Measurements from ENCODE around the gene DSC1. TPM values are rescaled to one million over a fixed set of nuclear protein-coding genes. Genes with fewer than 3 reads are reported as not detected.
"Not testable (repeated sequence)": the region's sequence is repeated elsewhere in the genome, so short reads cannot be mapped to it uniquely, and the experiment has no call there.

Gene DSC1
- total RNA-seq, 1 donor from 2014 or later: not detected

DNA sequence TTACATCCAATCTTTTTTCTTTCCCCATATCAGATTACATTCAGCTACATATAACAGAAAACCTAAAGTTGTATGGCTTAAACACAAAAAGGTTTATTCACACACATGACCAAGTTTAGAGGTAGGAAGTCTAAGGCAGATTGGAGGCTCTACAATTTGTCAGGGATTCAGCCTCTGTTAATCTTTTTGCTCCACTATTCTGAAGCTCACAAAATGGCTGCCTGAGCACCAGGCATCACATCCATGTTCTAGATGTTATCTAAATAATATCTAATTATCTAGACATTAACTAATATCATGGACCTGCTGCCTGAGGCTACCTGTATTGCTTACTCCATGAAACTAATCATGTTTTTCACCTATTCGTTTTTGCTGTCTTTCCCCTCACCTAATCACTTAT, 36.8 kb downstream of the DSC1 start:
- H3K4me3 ChIP-seq: no peak overlapping the region
- H3K4me1 ChIP-seq: no peaks in the 10 kb centered on the region
- H3K4me2 ChIP-seq: no peak overlapping the region
- DNase-seq (ENCODE audit: low spot score): no peak
- H3F3A ChIP-seq (ENCODE audit: low read depth): no peaks in the 10 kb centered on the region
- H3K27me3 ChIP-seq: no peaks in the 10 kb centered on the region
- no peak overlapping the region for H3K9ac ChIP-seq
- TF ChIP-seq, protein P1, sequence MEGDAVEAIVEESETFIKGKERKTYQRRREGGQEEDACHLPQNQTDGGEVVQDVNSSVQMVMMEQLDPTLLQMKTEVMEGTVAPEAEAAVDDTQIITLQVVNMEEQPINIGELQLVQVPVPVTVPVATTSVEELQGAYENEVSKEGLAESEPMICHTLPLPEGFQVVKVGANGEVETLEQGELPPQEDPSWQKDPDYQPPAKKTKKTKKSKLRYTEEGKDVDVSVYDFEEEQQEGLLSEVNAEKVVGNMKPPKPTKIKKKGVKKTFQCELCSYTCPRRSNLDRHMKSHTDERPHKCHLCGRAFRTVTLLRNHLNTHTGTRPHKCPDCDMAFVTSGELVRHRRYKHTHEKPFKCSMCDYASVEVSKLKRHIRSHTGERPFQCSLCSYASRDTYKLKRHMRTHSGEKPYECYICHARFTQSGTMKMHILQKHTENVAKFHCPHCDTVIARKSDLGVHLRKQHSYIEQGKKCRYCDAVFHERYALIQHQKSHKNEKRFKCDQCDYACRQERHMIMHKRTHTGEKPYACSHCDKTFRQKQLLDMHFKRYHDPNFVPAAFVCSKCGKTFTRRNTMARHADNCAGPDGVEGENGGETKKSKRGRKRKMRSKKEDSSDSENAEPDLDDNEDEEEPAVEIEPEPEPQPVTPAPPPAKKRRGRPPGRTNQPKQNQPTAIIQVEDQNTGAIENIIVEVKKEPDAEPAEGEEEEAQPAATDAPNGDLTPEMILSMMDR (IDR thresholded peaks at IDR 0.05): no peak
- TF ChIP-seq EZH2phosphoT487 (IDR thresholded peaks at IDR 0.05) (no peak), EZH2 (IDR thresholded peaks at IDR 0.05) (no peak)
- Mint-ChIP-seq H3K4me1 (no peaks in the 10 kb centered on the region), H3K4me3 (no peak overlapping the region), H3K36me3 (no peaks in the 10 kb centered on the region), H3K27ac (no peak overlapping the region), H3K9me3 (no peaks in the 10 kb centered on the region), H3K27me3 (ENCODE audit: insufficient read depth, low read depth) (no peaks in the 10 kb centered on the region)
- H3K36me3 ChIP-seq: no peaks in the 10 kb centered on the region
- H3K79me2 ChIP-seq (ENCODE audit: low read depth): no peaks in the 10 kb centered on the region
- no peak overlapping the region for H3K27ac ChIP-seq
- H3K9me3 ChIP-seq (ENCODE audit: low read depth): no peaks in the 10 kb centered on the region
- no peaks in the 10 kb centered on the region for H4K20me1 ChIP-seq (ENCODE audit: low read depth)
- no peak overlapping the region for H2AFZ ChIP-seq (replicated peaks)

DNA sequence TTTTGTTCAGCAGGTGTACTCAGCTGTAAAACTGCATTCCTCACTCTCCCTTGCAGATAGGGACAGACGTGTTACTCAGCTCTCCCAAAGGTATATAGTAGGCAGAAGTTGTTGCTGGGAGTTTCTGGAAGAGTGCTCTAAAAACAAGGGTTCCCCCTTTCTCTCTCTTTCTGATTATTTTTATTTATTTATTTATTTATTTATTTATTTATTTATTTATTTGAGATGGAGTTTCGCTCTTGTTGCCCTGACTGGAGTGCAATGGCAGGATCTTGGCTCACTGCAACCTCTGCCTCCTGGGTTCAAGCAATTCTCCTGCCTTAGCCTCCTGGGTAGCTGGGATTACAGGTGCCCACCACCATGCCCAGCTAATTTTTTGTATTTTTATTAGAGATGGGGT, 39.5 kb downstream of the DSC1 start:
- not testable (repeated sequence) for H3K9me3 ChIP-seq (ENCODE audit: low read depth); DNase-seq (ENCODE audit: low spot score); H3K9ac ChIP-seq; H3F3A ChIP-seq (ENCODE audit: low read depth); H3K27me3 ChIP-seq; H3K27me3 Mint-ChIP-seq (ENCODE audit: insufficient read depth, low read depth); H3K4me1 Mint-ChIP-seq; H3K27ac ChIP-seq; H4K20me1 ChIP-seq (ENCODE audit: low read depth); H3K4me1 ChIP-seq; H3K79me2 ChIP-seq (ENCODE audit: low read depth); H3K36me3 Mint-ChIP-seq; H3K36me3 ChIP-seq; H3K4me3 Mint-ChIP-seq; H3K4me3 ChIP-seq; H3K27ac Mint-ChIP-seq; H2AFZ ChIP-seq (replicated peaks); H3K4me2 ChIP-seq; H3K9me3 Mint-ChIP-seq

DNA sequence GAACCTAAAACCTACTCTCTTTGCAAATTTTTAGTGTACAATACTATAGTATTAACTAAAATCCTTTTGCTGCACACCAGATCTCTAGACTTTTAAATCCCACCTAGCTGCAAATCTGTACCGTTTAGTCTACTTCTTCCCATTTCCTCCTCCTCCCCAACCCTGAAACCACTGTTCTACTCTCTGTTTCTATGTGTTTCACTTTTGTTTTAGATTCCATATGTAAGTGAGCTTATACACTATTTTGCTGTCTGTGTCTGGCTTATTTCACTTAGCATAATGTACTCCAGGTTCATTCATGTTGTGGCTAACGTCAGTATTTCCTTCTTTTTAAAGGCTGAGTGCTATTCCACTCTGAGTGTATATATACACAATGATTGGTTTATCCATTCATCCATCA, 42.1 kb downstream of the DSC1 start:
- no peaks in the 10 kb centered on the region for H4K20me1 ChIP-seq (ENCODE audit: low read depth)
- H3K4me3 Mint-ChIP-seq: no peak overlapping the region
- no peaks in the 10 kb centered on the region for H3K36me3 Mint-ChIP-seq
- no peak overlapping the region for H2AFZ ChIP-seq (replicated peaks)
- no peak overlapping the region for H3K4me2 ChIP-seq
- H3K4me1 ChIP-seq: no peaks in the 10 kb centered on the region
- H3K4me3 ChIP-seq: no peak overlapping the region
- H3K9me3 ChIP-seq (ENCODE audit: low read depth): no peaks in the 10 kb centered on the region
- no peaks in the 10 kb centered on the region for H3K36me3 ChIP-seq
- H3K9ac ChIP-seq: no peak overlapping the region
- H3K27ac ChIP-seq: no peak overlapping the region
- TF ChIP-seq EZH2phosphoT487 (IDR thresholded peaks at IDR 0.05) (no peak), EZH2 (IDR thresholded peaks at IDR 0.05) (no peak)
- TF ChIP-seq, protein P1 (IDR thresholded peaks at IDR 0.05): no peak
- no peaks in the 10 kb centered on the region for H3K27me3 ChIP-seq
- H3K4me1 Mint-ChIP-seq: no peaks in the 10 kb centered on the region
- H3K79me2 ChIP-seq (ENCODE audit: low read depth): no peaks in the 10 kb centered on the region
- no peaks in the 10 kb centered on the region for H3K9me3 Mint-ChIP-seq
- DNase-seq (ENCODE audit: low spot score): no peak
- H3F3A ChIP-seq (ENCODE audit: low read depth): no peaks in the 10 kb centered on the region
- H3K27me3 Mint-ChIP-seq (ENCODE audit: insufficient read depth, low read depth): peaks cover 2% of the 10 kb centered on the region
- no peak overlapping the region for H3K27ac Mint-ChIP-seq

DNA sequence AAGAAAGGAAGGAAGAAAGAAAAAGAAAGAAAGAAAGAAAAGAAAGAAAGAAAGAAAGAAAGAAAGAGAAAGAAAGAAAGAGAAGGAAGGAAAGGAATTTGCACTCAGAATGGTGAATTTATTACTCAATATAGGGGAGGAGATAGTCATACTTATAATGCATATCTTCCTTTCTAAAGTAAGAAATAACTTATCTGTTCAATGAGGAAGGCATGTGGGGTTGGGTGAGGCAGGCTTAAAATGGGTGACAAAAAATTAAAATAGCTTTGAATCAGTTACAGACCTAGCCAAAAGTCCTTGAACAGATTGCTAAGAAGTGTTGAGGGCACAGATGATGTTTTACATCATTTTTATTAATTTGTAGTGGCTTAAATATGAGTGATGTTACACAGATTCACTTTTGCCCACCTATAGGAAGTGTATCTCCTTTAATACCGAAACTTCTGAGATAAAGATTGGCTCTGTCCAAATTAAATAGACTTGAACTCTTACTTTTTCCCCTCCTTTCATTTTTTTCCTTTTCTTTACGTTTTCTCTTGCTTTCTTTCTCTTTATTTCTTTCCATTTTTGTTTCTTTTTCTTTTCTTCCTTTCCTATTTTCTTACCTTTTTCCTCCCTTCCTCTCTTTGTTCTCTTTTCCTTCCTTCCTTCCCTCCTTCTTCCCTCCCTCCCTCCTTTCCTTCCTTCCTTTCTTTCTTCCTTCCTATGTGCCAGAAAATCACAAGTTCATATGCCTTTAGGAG, 45.6 kb downstream of the DSC1 start:
- no peak overlapping the region for H3K4me2 ChIP-seq
- H3K27me3 ChIP-seq: no peaks in the 10 kb centered on the region
- H3K79me2 ChIP-seq (ENCODE audit: low read depth): no peaks in the 10 kb centered on the region
- H3K36me3 ChIP-seq: no peaks in the 10 kb centered on the region
- Mint-ChIP-seq H3K4me1 (no peaks in the 10 kb centered on the region), H3K27ac (no peak overlapping the region), H3K9me3 (no peaks in the 10 kb centered on the region), H3K27me3 (ENCODE audit: insufficient read depth, low read depth) (peaks cover 2% of the 10 kb centered on the region), H3K4me3 (no peak overlapping the region), H3K36me3 (no peaks in the 10 kb centered on the region)
- TF ChIP-seq, protein P1 (IDR thresholded peaks at IDR 0.05): no peak
- TF ChIP-seq EZH2 (IDR thresholded peaks at IDR 0.05) (no peak), EZH2phosphoT487 (IDR thresholded peaks at IDR 0.05) (no peak)
- no peaks in the 10 kb centered on the region for H3F3A ChIP-seq (ENCODE audit: low read depth)
- H3K27ac ChIP-seq: no peak overlapping the region
- DNase-seq (ENCODE audit: low spot score): no peak
- no peak overlapping the region for H3K4me3 ChIP-seq
- no peaks in the 10 kb centered on the region for H3K4me1 ChIP-seq
- no peaks in the 10 kb centered on the region for H4K20me1 ChIP-seq (ENCODE audit: low read depth)
- no peak overlapping the region for H2AFZ ChIP-seq (replicated peaks)
- no peaks in the 10 kb centered on the region for H3K9me3 ChIP-seq (ENCODE audit: low read depth)
- H3K9ac ChIP-seq: no peak overlapping the region
